Epithelial cell of esophagus (primary cell): ENCODE data around the gene TNP1.

Source experiments
- DNase-seq: peaks from one replicate; pipeline ENCODE4 v3.0.0; 2010; ENCODE audit warnings: low read depth
- H3K4me3 ChIP-seq: 2 replicates; pipeline ENCODE4 v1.5.1; 2011; ENCODE audit warnings: mild to moderate bottlenecking, low read length, control low read depth
- CTCF ChIP-seq: IDR thresholded peaks from 2 replicates; pipeline ENCODE4 v1.5.1; 2011; ENCODE audit warnings: low read depth, mild to moderate bottlenecking, low read length, control low read depth, inconsistent platforms; ENCODE audit not compliant: insufficient read depth; ENCODE audit errors: missing control alignments

TNP1 gene

DNA sequence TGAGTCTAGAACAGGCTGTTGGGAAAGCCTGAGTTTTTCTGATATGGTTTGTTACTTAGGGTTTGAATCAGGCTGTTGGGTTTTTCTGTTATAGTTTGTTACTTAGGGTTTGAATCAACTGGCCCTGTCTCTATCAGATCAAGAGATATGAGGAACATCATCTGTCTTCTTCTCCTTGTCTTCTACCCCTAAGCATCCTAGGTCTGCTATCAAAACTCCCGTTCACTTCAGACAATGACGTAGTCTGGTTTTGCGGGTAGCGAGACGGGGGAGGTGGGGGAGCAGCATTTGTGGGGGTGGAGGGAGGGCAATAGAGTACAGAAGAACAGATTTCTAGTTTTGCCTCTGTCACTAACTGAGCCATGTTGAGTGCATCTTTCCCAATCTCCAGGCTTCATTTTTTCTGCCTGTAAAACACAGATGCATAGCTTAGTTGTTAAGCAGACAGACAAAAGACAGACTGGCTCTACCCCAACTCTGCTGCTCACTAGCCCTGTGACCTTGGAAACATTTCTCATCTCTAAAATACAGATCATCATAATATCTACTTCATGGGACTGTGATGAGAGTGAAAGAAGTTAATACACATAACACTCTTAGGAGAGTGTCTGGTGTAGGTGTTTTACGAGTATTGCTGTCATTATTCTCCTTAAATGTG is 9.1 kb downstream of the TNP1 start:
- no peak for DNase-seq
- TF ChIP-seq CTCF = no peak
- no peak overlapping the region for H3K4me3 ChIP-seq

DNA sequence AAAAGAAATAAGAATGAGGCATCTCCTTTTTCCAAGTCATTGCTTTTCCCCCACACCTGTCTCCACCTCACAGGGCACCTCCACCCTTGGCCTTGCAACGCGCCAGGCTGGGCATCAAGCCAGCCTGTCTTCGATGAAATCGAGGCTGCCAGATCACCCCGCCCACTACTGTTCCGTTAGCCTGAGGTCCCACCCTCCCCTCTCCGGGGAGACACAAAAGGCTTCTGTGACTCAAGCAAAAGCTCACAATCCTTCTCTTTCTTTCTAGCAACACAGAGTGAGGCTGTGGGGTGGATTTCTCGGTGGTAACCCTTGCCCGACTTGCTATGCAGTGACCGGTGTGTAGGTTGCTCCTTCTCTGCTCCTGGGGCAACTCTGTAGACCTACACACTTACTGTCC is 9.9 kb downstream of the TNP1 start:
- H3K4me3 ChIP-seq = no peak overlapping the region
- no peak for TF ChIP-seq CTCF
- DNase-seq = peak; percentile 69

DNA sequence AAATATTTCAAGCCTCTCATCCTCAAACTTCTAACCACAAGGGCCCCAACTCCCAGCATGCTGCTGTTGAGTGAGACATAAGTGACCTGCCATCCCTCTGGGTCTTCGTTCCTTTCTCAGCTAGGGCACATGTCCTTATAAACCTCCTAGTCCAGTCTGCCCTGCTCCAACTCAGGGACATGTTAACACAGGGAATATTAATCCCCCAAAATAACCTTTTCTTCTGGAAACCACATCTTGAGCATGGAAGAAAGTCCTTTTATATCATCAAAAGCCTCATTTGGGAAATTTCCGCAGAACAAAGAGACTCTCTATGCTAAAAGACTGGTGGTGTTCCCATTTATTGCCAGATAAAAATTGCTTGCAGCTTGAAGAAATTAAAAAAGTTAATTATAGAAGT is 14.4 kb downstream of the TNP1 start:
- H3K4me3 ChIP-seq = no peak overlapping the region
- no peak for DNase-seq
- no peak for TF ChIP-seq CTCF

GRCh38 chr2:216842636-216843035 is 17.2 kb downstream of the TNP1 start:
- DNase-seq = no peak
- H3K4me3 ChIP-seq = no peak overlapping the region
- no peak for TF ChIP-seq CTCF

DNA sequence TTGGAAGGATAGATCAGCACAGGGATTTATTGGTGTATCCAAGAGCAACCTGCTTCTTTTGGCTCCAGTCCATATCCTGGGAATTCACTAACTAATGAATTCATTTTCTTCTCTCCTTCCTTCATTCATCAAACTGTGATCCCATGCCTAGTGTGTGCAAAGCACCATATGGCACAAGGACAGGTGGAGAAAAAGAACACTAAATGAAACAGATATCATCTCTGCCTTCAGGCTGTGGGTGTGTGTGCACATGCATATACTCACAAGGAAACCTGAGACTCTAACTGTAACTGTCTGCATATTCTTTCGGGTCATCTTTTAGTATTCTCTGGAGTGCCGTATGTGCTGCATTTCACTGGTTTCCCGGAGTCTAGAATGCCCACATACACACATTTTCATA is 20.2 kb downstream of the TNP1 start:
- no peak for TF ChIP-seq CTCF
- no peak overlapping the region for H3K4me3 ChIP-seq
- DNase-seq = no peak

DNA sequence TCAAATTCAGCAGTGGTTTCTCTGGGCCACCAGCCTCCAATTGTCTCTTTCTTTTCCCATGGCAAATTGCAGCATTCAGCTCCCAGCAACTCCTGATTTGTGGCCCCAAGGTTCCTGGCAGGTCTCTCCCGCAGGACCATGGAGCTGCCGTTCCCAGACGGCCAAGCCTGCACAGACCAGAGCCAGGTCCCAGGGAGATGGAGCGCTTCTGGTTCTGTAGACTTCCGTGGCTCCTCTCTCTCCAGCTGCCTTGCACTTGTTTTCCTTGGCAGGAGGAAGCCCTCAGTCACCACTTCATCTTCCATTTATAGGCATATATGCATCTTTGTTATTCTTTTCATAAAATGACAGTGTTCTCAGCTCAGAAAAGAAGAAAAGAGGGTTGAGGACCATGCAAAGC is 21.7 kb downstream of the TNP1 start:
- no peak overlapping the region for H3K4me3 ChIP-seq
- TF ChIP-seq CTCF = no peak
- no peak for DNase-seq

GRCh38 chr2:216837740-216838139 is 22.1 kb downstream of the TNP1 start:
- H3K4me3 ChIP-seq = no peak overlapping the region
- no peak for TF ChIP-seq CTCF
- DNase-seq = no peak
